ENCODE measurements around the gene WWOX.

WWOX gene

DNA sequence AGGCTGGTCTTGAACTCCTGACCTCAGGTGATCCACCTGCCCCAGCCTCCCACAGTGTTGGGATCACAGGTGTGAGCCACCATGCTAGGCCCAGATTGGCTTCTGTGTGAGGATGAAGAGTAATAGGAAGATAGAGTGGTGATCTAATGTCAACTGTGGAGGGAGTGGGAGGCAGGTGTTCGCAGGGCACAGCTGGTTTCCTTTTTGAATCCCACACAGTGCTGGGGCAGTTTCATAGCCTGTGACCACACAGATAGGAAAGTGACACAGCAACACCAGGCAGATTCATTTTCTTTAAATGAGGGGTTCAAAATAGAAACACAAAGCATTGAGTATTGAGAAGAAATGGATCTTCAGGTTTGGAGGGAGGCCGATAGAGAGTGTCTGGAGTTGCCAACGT lies 540.3 kb downstream of the WWOX start:
- peak; percentile 6 for DNase-seq

DNA sequence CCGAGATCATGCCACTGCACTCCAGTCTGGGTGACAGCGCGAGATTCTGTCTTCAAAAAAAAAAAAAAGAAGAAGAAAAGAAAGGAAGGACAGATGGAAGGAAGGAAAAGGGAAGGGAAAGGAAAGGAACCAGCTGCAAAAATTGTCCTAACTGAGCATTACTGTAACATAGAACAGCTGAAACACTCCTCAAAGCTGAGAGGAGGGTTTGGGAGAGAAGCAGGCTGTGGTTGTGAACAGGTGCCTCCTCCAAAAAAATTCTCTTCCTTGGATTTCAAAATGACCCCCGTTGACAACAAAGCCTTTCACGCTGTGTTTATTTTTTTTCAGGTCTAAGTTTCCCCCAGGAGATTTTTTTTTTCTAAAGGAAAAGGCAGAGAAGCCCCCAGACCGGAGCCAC lies 541.4 kb downstream of the WWOX start:
- no peak for DNase-seq

DNA sequence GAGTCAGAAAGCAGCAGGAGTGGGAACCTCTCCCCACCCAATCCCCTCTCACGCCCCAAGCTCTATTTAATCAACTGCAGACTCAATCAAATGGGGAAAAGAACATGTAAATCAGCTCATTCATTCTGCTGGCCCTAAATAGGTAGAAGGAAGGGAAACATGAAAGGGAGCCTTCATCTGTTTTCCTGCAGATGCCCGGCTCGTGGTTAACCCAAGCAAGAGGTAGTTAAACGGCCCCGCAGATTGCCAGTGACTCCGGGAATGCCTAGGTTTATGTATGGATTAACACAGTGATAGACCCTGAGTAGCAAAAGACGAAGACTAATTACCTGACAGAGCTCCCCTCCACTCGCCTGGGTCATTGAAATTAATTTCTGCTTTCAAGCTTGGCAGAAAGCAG lies 542.0 kb downstream of the WWOX start:
- DNase-seq = no peak

DNA sequence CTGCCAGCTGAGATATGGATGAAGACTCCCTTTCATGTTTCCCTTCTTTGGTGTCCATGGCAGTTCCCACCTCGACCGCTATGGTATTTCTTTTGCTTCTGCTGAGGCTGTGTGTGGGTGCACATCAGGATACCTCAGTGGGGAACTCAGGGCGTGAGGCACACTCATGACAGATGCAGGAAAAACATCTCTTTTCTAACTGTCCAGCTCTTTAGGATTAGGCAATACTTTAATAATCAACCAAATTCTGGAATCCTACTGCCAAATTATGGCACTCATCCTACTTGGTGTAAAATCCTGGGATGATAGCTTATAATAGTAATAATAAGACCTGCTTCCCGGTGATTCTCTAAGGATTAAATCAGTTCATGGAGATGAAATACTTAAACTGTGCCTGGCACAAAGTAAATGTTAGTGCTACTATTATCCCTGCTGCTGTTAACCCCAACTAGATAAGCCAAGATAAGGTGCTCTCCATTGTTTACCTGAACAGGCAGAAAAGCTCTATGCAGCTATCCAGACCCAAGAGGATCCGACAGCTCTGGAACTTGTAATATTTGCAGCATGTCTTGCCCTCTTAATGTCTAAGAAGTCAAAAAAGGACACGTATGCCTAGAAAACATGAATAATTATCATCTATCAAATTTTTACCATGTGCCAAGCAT lies 543.3 kb downstream of the WWOX start:
- DNase-seq = no peak

DNA sequence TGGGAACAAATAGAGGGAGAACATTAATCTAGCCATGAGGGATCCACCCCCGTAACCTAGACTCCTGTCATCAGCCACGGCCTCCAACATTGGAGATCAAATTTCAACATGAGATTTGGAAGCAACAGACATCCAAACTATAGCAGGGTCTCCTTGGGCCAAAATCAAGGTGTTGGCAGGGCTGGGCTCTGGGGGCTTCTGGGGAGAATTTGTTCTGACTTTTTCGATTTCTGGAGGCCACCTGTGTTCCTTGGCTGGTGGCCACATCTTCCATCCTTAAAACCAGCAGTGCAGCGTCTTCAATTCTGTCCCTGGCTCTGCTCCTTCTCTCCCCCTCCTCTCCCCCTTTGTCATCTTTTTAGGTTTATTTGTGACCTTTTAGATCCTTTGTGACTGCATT lies 546.2 kb downstream of the WWOX start:
- DNase-seq = no peak

DNA sequence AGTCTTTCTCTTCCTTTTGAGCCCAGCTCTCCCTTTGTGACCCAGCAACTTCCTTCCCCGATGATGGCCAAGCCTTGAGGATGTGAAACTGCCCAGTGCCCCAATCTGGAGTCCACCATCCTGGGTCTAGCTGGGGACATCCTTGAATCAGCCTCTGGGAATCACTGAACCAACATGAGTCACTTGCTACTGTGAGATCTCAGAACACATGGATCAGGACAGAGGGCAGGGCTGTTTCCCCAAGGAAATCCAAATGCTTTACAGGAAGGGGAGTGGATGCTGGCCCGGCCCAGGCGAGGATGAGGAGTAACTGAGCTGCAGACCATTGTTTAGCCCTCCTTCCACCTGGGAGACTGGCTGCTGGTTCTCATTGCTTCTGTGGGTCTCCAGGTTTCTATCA lies 547.6 kb downstream of the WWOX start:
- no peak for DNase-seq

DNA sequence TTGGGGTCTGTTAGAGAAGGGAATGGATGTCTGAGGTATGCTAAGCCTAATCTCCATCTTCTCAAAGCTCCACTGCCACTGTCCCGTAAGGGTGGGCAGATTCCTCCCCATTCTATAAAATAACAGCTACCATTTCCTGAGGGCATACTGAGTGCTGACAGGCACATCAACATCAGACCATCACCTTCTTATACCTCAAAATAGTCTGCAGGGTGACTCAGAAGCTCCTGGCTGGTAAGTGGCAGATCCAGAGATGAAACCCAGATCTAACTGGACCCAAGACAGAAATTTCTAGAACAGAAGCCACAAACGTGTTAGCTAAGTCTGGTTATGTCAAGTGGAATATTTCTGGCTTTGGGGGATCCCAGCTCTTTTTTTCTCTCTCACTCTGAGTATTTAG lies 548.0 kb downstream of the WWOX start:
- no peak for DNase-seq

DNA sequence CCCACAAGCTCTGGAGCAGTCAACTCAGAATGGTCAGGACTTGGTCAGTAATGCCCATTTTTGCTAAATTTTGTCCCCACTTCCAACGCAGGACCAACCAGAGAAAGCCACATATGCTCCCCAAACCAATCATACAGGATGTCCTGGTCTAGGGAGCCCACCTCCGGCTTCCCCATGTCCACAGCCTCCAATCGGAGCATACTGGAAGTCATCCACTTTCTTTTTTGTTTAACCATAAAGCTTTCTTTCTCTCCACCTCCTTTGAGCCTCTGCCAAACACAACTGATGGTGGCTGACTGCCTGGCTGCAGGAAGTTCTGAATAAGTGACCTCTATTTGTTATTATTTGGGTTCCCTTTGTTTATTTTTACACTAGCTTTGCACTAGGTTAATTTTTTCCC lies 549.1 kb downstream of the WWOX start:
- DNase-seq = no peak

DNA sequence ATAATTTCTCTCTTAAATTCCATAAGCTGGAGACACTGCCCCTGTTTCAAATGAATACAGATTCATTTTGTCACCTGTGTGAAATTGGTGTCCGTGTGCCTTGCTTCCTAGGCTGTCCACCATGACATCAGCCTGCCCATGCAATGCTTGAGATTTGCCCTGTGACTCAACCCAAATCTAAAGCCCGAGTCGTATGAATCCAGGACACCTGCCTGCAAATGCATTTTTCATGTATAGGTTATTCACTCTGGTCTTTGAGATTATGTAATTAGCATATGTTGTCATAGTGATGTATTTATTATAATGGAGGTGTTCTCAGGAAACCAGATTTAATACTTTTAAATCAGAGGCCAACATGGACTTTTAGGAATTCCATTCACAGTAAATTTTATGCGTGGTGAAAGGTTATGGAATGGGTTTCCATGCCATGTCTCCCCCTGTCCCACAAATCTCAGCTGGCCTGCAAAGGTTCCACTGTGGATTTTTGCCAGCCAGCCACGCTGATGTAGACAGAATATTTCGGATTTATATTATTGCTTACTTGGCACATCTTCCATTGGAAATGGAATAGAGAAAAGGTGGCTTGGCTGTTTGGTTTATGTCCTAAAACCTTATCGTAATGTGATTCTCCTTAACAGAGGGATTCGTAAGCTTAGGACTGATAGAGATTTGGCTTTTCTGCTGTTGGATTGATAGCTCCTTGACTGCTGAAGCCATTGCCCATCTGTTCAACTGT lies 551.1 kb downstream of the WWOX start:
- no peak for DNase-seq

DNA sequence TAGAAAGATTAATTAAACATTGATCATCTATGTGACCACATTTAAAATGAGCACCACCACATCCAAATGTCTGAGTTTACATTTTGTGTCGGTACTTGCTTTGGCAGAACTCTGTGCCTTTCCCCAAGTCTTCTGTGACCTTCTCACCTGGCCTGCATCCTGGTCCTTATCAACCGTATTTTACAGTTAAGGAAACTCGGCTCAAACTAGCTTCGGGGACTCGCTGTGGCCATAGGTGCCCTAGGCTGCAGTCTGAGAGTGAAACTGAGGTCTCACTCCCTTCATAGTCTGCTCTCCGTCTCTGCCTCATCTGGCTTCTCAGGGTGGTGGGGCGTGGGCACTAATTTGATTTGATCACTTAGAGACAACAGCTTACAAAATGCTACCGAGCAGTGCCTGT lies 555.5 kb downstream of the WWOX start:
- DNase-seq = no peak

DNA sequence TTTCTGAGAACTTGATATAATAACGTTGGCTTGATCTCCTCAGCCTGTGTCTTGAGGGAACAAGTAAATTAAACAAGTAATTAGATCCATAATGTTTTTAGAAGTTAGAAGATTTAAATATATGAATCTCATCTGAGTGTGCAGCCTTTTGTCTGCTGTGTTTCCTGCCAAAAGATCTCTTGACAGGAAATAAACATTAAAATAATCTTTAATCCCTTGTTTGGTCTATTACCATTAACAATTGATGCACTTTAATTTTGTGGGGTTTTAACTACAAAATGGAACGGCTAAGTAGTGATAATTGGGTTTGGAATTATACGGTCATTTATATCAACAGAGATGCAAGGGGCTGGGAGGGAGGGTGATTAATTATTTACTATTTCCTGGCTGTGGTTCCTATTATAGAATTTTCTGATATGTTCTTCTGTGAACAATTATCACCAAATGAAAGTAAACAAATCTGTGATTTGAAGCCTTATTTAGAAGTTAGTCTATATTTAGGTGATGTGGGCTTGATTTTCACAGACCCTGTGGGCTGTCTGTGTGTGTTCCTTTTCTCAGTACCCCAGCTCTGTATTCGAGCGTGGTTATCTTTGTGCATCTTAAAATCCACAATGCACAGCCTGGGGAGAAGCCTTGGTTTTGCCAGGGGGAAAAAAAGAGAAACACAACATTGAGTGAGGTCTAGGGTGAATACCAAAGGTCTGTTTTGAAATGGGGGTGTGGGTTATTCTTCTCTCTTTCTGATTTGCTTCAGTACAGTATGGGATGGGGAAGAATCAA lies 556.1 kb downstream of the WWOX start:
- no peak for DNase-seq

DNA sequence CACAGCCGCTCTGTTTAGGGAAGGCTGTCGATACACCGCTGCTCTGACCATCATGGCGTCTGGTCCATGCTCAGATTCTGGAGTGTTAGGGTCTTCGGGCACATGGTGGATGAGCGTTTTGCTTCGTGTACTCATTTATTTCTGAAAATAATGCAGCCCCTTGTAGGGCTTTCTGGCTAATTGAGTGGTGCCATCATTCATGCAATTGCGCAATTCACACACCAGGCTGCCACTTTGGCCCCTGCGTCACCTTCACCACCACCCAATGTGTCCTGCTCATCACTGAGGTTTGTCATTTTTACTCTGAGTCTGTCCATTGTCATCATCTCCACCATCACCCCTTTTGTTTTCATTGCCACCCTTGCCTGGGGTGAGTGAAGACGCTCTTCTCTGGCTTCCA lies 557.4 kb downstream of the WWOX start:
- no peak for DNase-seq

DNA sequence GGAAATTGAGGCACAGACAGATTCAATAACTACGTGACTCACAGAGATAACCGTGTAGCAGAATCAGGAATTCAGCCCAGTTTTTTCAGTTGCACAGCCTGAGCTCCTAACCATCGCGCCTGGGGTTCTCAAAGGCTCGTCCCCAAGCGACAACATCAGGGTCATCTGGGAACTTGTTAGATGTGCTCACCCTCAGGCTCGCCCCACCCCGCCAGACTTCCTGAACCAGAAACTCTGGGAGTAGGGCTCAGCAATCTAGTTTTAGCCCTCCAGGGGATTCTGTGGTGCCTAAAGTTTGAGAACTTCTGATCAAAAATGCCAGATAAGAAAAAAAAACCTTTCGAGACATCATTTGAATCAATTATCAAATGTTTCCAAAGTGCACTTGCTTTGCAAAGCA lies 559.8 kb downstream of the WWOX start:
- no peak for DNase-seq

DNA sequence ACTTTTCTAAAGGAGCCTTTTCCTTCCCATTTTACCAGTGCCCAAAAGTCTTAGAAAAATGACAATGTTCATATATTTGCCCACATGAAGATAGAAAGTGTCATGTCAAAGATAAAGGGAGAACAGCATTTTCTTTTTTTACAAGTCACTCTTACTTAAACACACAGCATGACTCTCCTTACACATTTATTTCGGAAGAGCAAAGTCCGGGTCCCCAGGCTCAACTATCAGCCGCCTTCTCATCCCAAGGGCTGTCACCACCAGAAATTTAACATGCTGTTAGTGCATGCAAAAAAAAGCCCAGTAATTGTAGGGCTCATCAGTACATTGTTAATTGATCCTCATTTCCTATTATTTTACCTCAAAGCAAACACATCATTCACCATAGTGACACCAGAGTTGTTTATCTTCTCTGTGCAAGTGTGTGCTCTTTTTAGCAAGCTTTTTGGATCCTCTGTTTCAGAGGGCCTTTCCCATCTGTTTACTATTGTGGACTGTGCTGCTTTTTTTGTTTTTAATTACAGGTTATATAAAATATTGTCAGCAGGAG lies 560.3 kb downstream of the WWOX start:
- DNase-seq = no peak

DNA sequence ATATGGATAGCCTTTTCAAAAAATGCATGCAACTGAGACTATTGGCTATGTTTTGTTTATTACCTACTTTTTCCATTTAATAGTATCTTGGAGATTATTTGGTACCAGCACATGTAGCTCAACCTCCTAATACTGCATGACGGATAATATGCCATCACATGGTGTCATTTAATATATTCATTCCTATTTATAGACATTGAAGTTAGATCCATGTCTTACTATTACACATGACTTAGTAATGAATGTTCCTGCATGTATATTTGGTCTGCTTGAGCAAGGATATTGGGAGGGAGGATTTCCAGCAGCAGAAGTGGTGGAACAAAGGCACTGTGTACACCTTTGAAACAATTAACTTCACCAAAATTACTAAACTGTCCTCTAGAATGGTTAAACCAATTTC lies 561.3 kb downstream of the WWOX start:
- DNase-seq = no peak

DNA sequence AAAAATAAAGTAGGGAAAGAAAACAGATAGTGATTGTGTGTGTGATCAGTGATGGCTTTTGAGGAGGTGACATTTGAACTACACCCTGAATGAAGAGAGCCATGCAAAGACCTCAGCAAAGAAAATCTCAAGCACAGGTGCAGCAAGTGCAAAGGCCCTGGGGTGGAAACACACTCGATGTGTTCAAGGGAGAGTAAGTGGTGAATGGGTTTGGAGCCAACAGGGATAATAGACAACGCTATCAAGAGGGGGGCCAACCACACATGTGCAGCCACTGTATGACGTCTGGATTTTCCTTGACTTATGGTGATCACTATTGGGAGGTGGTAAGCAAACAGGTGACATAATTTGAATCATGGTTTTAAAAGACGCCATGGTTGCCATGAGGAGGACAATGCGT lies 564.2 kb downstream of the WWOX start:
- DNase-seq = no peak

DNA sequence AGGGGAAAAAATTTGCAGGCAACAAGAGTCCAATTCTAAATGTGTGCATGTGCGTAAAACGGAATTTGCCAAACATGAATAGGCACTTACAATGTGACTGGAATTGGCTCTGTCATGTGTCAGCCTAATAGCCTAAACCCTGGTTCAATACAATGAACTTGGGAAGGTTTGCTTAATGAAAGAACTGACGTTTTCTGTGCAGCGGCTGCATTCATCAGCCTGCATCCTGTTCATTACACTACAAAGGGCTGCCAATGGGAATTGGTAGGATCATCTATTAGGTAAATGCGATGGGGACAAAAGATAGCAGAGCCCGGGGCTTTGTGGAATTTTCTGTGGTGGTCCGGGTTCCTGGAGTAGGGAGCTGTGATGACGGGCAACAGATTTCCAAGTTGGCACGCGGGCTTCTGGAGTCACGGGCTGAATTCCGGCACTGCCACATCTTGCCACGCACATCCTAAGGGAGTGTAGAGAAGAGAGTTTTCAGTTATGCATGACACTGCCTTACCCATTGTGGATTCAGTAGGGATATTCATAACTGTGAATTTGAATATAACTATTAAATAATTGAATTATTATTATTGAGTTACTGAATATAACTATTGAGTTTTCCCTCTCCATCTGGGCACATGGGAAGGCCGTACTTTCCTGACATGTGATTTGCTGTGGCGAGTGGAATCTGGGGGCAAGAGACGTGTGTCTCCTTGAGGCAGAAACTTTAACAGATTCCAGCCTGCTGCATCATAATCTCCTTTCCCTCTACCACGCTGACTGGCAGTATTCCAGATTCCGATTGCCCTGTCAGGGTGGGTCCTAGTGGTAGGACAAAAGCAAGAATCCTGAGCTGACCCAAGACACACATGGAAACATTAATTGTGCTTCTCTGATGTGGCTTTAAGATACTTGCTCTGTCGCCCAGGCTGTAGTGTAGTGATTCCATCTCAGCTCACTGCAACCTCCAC lies 565.6 kb downstream of the WWOX start:
- DNase-seq = no peak

DNA sequence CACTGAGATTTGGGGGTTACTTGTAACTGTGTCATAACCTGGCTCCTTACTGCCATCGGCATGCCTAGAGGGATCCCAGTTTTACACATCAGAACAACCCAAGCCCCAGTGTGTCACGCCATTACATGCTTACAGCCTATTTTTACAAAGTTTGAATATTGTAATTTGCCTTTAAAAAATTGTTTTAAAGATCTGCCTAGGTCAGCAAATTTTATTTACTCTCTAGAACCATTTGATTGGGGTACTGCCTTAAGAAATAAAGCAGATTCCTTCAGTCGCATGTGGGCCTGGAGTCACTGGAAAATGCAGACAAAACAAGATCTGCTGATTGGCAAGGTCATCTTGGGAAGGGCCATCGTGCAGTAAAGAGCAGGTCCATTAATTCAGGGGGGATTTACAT lies 566.9 kb downstream of the WWOX start:
- DNase-seq = no peak

DNA sequence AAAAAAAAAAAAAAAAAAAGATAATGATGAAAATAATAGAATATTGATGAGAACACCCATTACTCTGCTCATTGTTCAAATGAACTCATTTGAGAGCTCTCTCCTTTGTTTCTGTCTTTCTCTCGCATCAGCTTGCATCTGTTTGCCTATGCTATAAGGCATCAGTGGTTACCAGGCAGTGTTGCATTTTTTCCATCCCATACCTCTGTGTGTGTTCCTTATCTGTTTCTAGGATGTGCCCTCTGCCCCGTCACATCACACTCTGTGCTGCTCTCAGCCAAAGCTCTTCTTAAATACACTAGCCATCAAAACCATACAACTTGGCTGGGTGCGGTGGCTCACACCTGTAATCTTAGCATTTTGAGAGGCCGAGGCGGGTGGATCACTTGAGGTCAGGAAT lies 568.2 kb downstream of the WWOX start:
- no peak for DNase-seq

DNA sequence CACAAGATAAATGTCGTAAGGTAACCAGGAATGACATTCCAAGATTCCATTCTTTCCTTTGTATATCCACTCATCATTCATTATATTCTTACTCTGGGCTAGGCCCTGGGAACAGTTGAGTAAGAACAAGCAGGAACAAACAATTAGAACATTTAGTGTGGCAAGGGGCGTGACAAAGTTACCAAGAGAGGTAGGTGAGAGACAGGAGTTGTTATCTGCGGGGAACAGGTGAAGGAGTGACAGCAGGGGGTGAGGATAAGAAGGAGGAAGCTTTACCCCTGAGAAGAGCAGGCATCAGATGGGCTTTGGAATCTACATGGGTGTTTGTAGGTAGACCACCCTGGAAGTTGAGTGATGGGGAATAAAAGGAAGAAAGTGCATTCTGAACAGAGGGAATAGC lies 568.9 kb downstream of the WWOX start:
- DNase-seq = no peak

DNA sequence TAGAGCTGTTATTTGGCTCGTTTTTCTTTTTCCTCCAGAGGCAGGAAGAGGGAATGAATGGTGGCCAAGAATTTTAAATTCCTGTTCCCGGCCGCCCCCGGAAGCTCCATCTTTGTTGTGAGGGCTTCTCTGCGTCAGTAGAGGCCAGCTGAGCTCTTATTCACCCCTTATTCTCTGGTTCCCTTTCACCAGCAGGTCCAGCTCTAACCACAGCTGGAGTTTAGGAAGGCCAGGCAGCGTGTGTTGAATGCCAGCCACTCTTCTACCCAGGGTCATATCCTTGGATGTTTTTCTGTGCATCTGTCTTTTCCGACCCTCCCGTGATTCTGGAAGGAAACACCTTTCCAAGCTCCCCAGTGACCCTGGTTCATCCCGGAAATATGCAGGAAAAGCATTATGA lies 570.5 kb downstream of the WWOX start:
- no peak for DNase-seq

DNA sequence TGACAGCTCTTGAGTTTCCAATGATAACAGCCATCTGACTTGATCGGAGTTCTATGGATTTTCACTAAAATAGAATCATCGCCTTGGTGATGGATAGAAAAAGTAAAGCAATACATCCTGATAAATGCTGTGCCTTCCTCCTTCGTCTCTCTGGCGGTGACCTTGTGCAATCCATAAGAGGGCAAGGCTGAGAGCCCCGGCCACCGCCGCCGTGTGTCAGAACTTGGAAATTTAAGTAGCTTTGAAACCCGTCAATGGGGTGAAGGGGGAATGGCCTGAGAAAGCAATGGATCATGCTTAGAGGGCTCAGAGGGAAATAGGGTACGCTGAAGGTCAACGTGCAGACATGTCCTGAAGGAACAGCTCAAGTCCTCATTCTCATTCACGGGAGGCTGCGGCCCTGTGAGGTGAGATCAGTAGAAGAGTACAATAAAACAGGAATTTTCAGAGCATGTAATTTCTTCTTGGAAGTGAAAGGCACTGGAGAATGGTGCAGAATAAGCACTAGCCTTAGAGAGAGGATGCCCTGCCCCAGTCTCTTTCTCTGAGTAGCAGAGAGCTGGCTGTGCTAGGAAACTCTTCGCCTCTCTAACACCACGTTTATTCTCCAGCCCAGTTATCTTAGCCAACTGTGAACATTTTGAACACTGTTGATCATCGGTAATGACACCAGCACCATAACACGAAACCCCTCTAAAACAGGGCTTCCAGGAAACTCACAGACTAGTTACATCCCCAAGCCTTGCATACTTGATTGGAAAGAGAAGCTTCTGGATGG lies 573.5 kb downstream of the WWOX start:
- DNase-seq = no peak

Data from activated CD4-positive, alpha-beta T cell treated with anti-CD3 and anti-CD28 coated beads, Interleukin-2, Interleukin-6, amounts not matched to agents 100 ng/mL and 50 ng/mL, durations not matched to agents 16 hours and 8 hours (primary cell).